IPS-15b (cell line): ENCODE measurements around the gene CETP.
"Not testable (repeated sequence)": the region's sequence is repeated elsewhere in the genome, so short reads cannot be mapped to it uniquely, and the experiment has no call there.

Experiments used
- H3K27me3 ChIP-seq: one replicate; pipeline ENCODE4 v1.6.1; 2013; ENCODE audit warnings: low read length; ENCODE audit not compliant: control insufficient read depth, insufficient read depth
- H3K36me3 ChIP-seq: one replicate; pipeline ENCODE4 v1.6.1; 2013; ENCODE audit warnings: low read length; ENCODE audit not compliant: control insufficient read depth, insufficient read depth
- H3K4me1 ChIP-seq: one replicate; pipeline ENCODE4 v1.6.1; 2013; ENCODE audit warnings: mild to moderate bottlenecking, low read length; ENCODE audit not compliant: control insufficient read depth, insufficient read depth
- H3K4me3 ChIP-seq: one replicate; pipeline ENCODE4 v1.5.1; 2013; ENCODE audit warnings: low read depth, low read length
- H3K9ac ChIP-seq: one replicate; pipeline ENCODE4 v1.6.1; 2013; ENCODE audit warnings: low read depth, mild to moderate bottlenecking, low read length
- H3K9me3 ChIP-seq: one replicate; pipeline ENCODE4 v1.6.1; 2013; ENCODE audit warnings: mild to moderate bottlenecking, low read length; ENCODE audit not compliant: control insufficient read depth, insufficient read depth

CETP gene

DNA sequence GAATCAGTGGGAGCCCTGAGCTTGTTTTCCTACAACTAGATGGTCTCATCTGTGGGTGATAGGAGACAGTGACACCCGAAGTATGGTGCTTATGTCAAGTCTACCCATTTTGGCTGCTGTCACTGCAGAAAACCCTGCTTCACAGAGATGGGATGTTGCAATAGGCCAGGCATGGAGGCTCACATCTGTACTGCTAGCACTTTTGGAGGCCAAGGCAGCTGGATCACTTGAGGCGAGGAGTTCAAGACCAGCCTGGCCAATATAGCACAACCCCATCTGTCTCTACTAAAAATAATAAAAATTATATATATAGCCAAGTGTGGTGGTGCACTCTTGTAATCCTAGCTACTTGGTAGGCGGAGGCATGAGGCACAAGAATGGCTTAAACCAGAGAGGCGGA, 32.1 kb upstream of the CETP start:
- Histone ChIP-seq H3K4me1 (peaks cover 8% of the 10 kb centered on the region), H3K4me3 (no peak overlapping the region), H3K27me3 (no peaks in the 10 kb centered on the region), H3K36me3 (no peaks in the 10 kb centered on the region), H3K9me3 (no peaks in the 10 kb centered on the region), H3K9ac (no peak overlapping the region)

GRCh38 chr16:56930486-56931270, 31.1 kb upstream of the CETP start:
- Histone ChIP-seq H3K4me3 (peak overlapping the region; percentile 6), H3K36me3 (peaks cover 3% of the 10 kb centered on the region), H3K9ac (no peak overlapping the region), H3K9me3 (no peaks in the 10 kb centered on the region), H3K4me1 (peaks cover 8% of the 10 kb centered on the region), H3K27me3 (no peaks in the 10 kb centered on the region)

- Histone ChIP-seq H3K9me3 (no peaks in the 10 kb centered on the region), H3K4me3 (peak overlapping the region; percentile 45), H3K4me1 (peaks cover 8% of the 10 kb centered on the region), H3K27me3 (no peaks in the 10 kb centered on the region), H3K36me3 (peaks cover 4% of the 10 kb centered on the region), H3K9ac (peak overlapping the region; percentile 70)
These were observed 30.4 kb upstream of the CETP start for GRCh38 chr16:56931271-56931891.

- Histone ChIP-seq H3K27me3 (no peaks in the 10 kb centered on the region), H3K9me3 (no peaks in the 10 kb centered on the region), H3K4me1 (peaks cover 8% of the 10 kb centered on the region), H3K36me3 (peaks cover 7% of the 10 kb centered on the region), H3K4me3 (peak within 1 kb of the TSS; percentile 86), H3K9ac (peak within 1 kb of the TSS; percentile 76)
These were observed 29.6 kb upstream of the CETP start, which contains the start of gene HERPUD1 for GRCh38 chr16:56931892-56932720. TSS of gene HERPUD1 (plus strand) at chr16:56932142. CDS start at chr16:56932245, 103 bp downstream.

DNA sequence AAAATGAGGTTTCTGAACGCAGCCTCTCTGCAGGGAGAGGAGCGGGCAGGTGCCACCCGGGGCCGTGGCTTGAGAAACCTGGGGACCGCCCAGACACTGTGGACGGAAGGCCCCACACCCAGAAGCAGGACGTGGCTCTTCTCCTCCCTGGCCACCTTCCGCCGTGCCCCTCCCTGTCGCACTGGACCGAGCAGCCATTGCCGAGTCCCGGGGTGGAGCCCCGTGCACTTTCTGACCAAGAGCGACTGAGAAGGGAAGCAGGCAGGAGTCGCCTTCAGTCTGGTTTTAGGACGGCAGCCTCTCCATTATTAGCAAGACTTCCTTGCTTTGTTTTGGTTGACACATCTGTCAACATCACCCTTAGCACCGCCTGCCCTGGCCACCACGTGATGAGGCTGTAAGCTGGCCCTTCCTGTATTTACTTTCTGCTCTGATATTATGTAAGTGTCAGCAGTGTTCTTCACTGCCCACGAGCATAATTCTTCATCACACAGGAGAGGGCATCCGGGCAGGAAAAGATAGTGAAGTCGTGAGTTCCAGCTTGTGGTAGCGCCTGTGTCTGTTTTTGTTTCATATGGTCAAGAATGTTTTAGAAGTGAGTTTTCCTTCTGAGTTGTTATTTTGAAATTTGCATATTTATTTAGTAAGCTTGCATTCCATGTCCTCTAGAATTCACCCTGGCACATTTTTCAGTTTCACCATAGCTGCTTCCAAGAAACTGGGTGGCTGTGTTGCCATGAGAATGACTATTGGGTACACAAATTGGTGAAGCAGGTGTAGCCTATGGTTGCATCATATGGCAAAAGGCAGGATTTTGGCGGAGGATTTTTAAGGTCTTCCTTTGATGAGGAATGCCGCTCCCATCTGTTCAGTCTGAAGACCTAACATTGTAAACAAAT, 28.8 kb upstream of the CETP start:
- Histone ChIP-seq H3K36me3 (peaks cover 12% of the 10 kb centered on the region), H3K4me3 (peak overlapping the region; percentile 86), H3K27me3 (no peaks in the 10 kb centered on the region), H3K9ac (peak overlapping the region; percentile 76), H3K9me3 (no peaks in the 10 kb centered on the region), H3K4me1 (peaks cover 8% of the 10 kb centered on the region)

DNA sequence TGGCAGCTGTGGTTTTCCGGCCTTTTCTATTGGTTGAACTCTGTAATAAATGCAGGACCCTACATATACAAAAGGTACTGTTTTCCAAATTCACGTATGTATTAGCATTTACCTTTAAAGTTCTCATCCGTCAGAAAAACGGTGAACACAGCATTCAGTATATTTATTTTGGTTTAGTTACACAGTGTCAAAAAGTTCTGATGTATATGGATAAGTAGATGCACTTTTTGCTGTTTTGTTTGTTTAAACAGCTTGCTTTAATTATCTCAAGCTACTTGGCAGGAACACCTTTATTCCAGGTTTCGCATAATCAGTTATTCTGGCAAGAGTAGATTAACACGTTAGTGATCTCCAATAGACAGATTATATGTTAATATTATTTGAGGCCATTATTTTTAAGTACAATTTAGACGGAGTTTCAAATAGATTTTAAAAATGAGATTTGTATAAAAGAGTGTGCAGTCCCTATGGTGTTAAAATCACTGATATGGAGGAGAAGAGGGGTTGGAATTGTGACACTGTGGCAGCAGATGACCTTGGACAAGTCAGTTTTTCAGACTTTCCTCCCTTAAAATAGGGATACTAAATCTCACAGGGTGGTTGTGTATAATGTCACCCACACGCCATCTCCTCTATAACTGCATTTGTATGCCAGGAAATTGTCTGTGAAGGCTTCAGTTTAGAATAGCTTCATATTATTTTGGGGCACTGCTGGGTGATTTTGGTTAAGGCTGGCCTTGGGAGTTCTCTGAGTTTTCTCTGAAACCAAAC, 27.7 kb upstream of the CETP start:
- no peak overlapping the region for H3K9ac ChIP-seq
- no peaks in the 10 kb centered on the region for H3K27me3 ChIP-seq
- peak overlapping the region; percentile 86 for H3K4me3 ChIP-seq
- peaks cover 8% of the 10 kb centered on the region for H3K4me1 ChIP-seq
- no peaks in the 10 kb centered on the region for H3K9me3 ChIP-seq
- H3K36me3 ChIP-seq, result peaks cover 20% of the 10 kb centered on the region

- peaks cover 24% of the 10 kb centered on the region for H3K36me3 ChIP-seq
- H3K9me3 ChIP-seq, H3K9ac ChIP-seq, H3K27me3 ChIP-seq, H3K4me3 ChIP-seq, H3K4me1 ChIP-seq: not testable (repeated sequence)
These were observed 27.1 kb upstream of the CETP start for GRCh38 chr16:56934599-56935145.

GRCh38 chr16:56935201-56935600, 26.5 kb upstream of the CETP start:
- peaks cover 24% of the 10 kb centered on the region for H3K36me3 ChIP-seq
- no peak overlapping the region for H3K4me3 ChIP-seq

GRCh38 chr16:56936491-56936890, 25.3 kb upstream of the CETP start:
- H3K4me1 ChIP-seq, result peaks cover 3% of the 10 kb centered on the region
- no peaks in the 10 kb centered on the region for H3K27me3 ChIP-seq
- H3K36me3 ChIP-seq, result peaks cover 30% of the 10 kb centered on the region
- no peak overlapping the region for H3K4me3 ChIP-seq
- H3K9me3 ChIP-seq, result no peaks in the 10 kb centered on the region
- no peak overlapping the region for H3K9ac ChIP-seq

More at GRCh38 chr16:56935201-56935600, 26.5 kb upstream of the CETP start:
- peaks cover 8% of the 10 kb centered on the region for H3K4me1 ChIP-seq
- no peaks in the 10 kb centered on the region for H3K9me3 ChIP-seq
- H3K27me3 ChIP-seq, result no peaks in the 10 kb centered on the region
- H3K9ac ChIP-seq, result no peak overlapping the region

- H3K4me3 ChIP-seq, result no peak overlapping the region
- H3K9me3 ChIP-seq, result no peaks in the 10 kb centered on the region
- H3K36me3 ChIP-seq, result peaks cover 30% of the 10 kb centered on the region
- no peaks in the 10 kb centered on the region for H3K27me3 ChIP-seq
- peaks cover 3% of the 10 kb centered on the region for H3K4me1 ChIP-seq
- no peak overlapping the region for H3K9ac ChIP-seq
These were observed 24.8 kb upstream of the CETP start for GRCh38 chr16:56936950-56937349.
